Measurements from ENCODE around the gene CRYL1. TPM values are rescaled to one million over a fixed set of nuclear protein-coding genes. Genes with fewer than 3 reads are reported as not detected.

Gene CRYL1
- polyA plus RNA-seq, 3 donors = 35.0 to 70.2 (median 51.4) TPM

DNA sequence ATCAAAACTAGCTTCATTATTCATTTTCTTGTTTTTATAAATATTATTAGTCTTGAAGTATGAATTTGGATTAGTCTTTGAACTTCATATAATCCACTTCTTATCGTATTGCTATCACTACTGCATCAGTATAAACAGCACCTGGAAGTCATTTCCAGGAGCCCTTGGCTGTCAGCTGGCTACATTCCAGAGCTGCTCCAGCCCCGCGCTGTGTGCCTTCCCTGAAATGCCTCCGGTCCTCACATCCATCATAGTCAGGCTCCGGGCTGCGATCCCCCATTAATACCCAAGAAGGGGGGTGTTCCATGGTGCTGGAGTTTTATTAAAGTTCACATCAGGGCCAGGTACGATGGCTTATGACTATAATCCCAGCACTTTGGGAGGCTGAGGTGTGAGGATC lies 169.2 kb downstream of the CRYL1 start:
- H3K27me3 Mint-ChIP-seq (ENCODE audit: low read depth in 3 of 3) = peaks cover 0 to 5% (median 3%) of the 10 kb centered on the region in 3 donors
- H3K4me3 Mint-ChIP-seq = no peak overlapping the region
- H3K9me3 Mint-ChIP-seq = no peaks in the 10 kb centered on the region
- intact Hi-C loops (cut with micrococcal nuclease) = loop anchor here (10.0 kb wide), 1 partner anchor 162 kb away; the partner anchor contains the start of gene GJB2 (in 2 of the 2)
- TF ChIP-seq, protein P1, sequence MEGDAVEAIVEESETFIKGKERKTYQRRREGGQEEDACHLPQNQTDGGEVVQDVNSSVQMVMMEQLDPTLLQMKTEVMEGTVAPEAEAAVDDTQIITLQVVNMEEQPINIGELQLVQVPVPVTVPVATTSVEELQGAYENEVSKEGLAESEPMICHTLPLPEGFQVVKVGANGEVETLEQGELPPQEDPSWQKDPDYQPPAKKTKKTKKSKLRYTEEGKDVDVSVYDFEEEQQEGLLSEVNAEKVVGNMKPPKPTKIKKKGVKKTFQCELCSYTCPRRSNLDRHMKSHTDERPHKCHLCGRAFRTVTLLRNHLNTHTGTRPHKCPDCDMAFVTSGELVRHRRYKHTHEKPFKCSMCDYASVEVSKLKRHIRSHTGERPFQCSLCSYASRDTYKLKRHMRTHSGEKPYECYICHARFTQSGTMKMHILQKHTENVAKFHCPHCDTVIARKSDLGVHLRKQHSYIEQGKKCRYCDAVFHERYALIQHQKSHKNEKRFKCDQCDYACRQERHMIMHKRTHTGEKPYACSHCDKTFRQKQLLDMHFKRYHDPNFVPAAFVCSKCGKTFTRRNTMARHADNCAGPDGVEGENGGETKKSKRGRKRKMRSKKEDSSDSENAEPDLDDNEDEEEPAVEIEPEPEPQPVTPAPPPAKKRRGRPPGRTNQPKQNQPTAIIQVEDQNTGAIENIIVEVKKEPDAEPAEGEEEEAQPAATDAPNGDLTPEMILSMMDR (IDR thresholded peaks at IDR 0.05) = no peak
- Histone ChIP-seq H3K9ac (ENCODE audit: insufficient read depth, low read length, poor library complexity, severe bottlenecking) (no peak overlapping the region), H3K27me3 (ENCODE audit: control insufficient read depth in 2 of 2, insufficient read depth in 2 of 2, low read length in 2 of 2) (no peaks in the 10 kb centered on the region), H3K36me3 (replicated peaks in 1 of 2; ENCODE audit: control insufficient read depth in 1 of 2, insufficient read depth in 2 of 2, low read length in 2 of 2) (no peaks in the 10 kb centered on the region), H3K9me3 (replicated peaks in 1 of 2; ENCODE audit: control insufficient read depth in 1 of 2, insufficient read depth in 1 of 2, low read length in 2 of 2) (no peaks in the 10 kb centered on the region), H4K20me1 (ENCODE audit: insufficient read depth, low read length) (no peaks in the 10 kb centered on the region), H2AFZ (ENCODE audit: insufficient read depth, low read depth, low read length, poor library complexity, severe bottlenecking) (no peak overlapping the region), H3K27ac (ENCODE audit: low read depth in 1 of 2, low read length in 2 of 2) (no peak overlapping the region), H3K4me1 (ENCODE audit: control insufficient read depth in 1 of 2, insufficient read depth in 2 of 2, low read length in 2 of 2) (peaks cover 30 to 35% of the 10 kb centered on the region in 2 donors), H3K4me2 (replicated peaks; ENCODE audit: extremely low read depth, low read length, poor library complexity, severe bottlenecking) (no peak overlapping the region), H3K4me3 (replicated peaks in 1 of 3; ENCODE audit: low read depth in 2 of 3, low read length in 3 of 3) (no peak overlapping the region), H3K79me2 (ENCODE audit: insufficient read depth, low read length) (no peaks in the 10 kb centered on the region)
- no peaks in the 10 kb centered on the region for H3K36me3 Mint-ChIP-seq
- no CpG with 5 or more reads among the region's 7 CpGs for WGBS (ENCODE audit: insufficient coverage)
- no peak overlapping the region for H3K27ac Mint-ChIP-seq
- DNase-seq = no peak
- H3K4me1 Mint-ChIP-seq = peaks cover 44% of the 10 kb centered on the region

DNA sequence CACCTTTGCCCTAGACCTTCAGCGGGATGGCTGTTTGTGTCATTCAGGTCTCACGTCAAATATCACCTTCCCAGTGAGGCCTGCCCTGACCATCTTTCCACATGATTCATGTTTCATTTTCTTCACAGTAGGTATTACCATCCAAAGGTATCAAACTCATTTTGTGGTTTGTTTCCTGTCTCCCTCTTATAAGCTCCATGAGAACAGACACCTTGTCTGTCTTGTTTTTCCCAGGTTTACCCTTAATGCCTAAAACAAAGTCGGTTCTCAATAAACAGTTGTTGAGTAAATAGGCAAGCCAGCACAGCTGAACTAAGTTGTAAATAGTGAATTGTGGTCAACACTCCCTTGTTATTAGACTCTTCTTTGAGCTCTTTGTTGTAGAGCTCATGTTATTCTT lies 170.9 kb downstream of the CRYL1 start:
- Histone ChIP-seq H3K9ac (ENCODE audit: insufficient read depth, low read length, poor library complexity, severe bottlenecking) (no peak overlapping the region), H3K4me3 (replicated peaks in 1 of 3; ENCODE audit: low read depth in 2 of 3, low read length in 3 of 3) (no peak overlapping the region), H3K4me2 (replicated peaks; ENCODE audit: extremely low read depth, low read length, poor library complexity, severe bottlenecking) (no peak overlapping the region), H3K36me3 (replicated peaks in 1 of 2; ENCODE audit: control insufficient read depth in 1 of 2, insufficient read depth in 2 of 2, low read length in 2 of 2) (no peaks in the 10 kb centered on the region), H3K27me3 (ENCODE audit: control insufficient read depth in 2 of 2, insufficient read depth in 2 of 2, low read length in 2 of 2) (no peaks in the 10 kb centered on the region), H3K9me3 (replicated peaks in 1 of 2; ENCODE audit: control insufficient read depth in 1 of 2, insufficient read depth in 1 of 2, low read length in 2 of 2) (no peaks in the 10 kb centered on the region), H4K20me1 (ENCODE audit: insufficient read depth, low read length) (no peaks in the 10 kb centered on the region), H3K79me2 (ENCODE audit: insufficient read depth, low read length) (no peaks in the 10 kb centered on the region), H3K4me1 (ENCODE audit: control insufficient read depth in 1 of 2, insufficient read depth in 2 of 2, low read length in 2 of 2) (peaks cover 48 to 52% of the 10 kb centered on the region in 2 donors), H3K27ac (ENCODE audit: low read depth in 1 of 2, low read length in 2 of 2) (peak overlapping the region in 1 of 2 donors; percentile 40), H2AFZ (ENCODE audit: insufficient read depth, low read depth, low read length, poor library complexity, severe bottlenecking) (no peak overlapping the region)
- intact Hi-C loops (cut with micrococcal nuclease) = loop anchor here (10.0 kb wide), 1 partner anchor 160 kb away; the partner anchor contains the start of gene GJB2 (in 2 of the 2)
- H3K27me3 Mint-ChIP-seq (ENCODE audit: low read depth in 3 of 3) = peaks cover 0 to 3% (median 1%) of the 10 kb centered on the region in 3 donors
- H3K4me3 Mint-ChIP-seq = no peak overlapping the region
- peak overlapping the region; percentile 7 to 80 (median 46) for H3K27ac Mint-ChIP-seq
- H3K36me3 Mint-ChIP-seq = no peaks in the 10 kb centered on the region
- TF ChIP-seq, protein P1 (IDR thresholded peaks at IDR 0.05) = no peak
- 100% methylated on average over 2 of the region's 3 CpGs for WGBS (ENCODE audit: insufficient coverage)
- no peak for DNase-seq
- no peaks in the 10 kb centered on the region for H3K9me3 Mint-ChIP-seq
- peaks cover 59% of the 10 kb centered on the region for H3K4me1 Mint-ChIP-seq
